GM18508 (cell line): ENCODE data around the gene UFM1.
"Not testable (repeated sequence)": the region's sequence is repeated elsewhere in the genome, so short reads cannot be mapped to it uniquely, and the experiment has no call there.

ENCODE experiments used
- ATAC-seq: cut with Tn5 transposase; IDR thresholded peaks from one replicate; pipeline ENCODE4 v1.9.1; 2021; ENCODE audit warnings: moderate number of reproducible peaks; ENCODE audit not compliant: insufficient read depth, unreplicated experiment

The UFM1 gene

GRCh38 chr13:38363746-38364145 lies 14.1 kb downstream of the UFM1 start:
- not testable (repeated sequence) for ATAC-seq

DNA sequence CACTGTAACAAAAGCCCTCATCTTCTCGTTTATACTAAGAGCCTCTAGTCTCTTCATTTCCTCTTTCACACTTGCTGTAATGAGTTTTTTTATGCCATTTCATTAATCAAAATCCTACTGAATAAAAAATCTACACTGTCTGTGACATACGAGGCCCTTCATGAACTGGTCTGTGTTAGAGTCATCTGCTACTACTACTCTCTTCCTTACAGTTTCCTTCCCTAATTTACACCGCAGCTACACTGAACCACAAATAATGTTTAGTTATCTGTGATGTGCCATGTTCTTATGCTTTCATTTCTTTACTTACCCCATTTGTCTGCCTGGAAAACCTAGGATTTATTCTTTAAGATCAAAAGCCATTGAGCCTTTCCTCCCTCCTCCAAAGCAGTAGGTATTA lies 16.0 kb downstream of the UFM1 start:
- ATAC-seq, result no peak

DNA sequence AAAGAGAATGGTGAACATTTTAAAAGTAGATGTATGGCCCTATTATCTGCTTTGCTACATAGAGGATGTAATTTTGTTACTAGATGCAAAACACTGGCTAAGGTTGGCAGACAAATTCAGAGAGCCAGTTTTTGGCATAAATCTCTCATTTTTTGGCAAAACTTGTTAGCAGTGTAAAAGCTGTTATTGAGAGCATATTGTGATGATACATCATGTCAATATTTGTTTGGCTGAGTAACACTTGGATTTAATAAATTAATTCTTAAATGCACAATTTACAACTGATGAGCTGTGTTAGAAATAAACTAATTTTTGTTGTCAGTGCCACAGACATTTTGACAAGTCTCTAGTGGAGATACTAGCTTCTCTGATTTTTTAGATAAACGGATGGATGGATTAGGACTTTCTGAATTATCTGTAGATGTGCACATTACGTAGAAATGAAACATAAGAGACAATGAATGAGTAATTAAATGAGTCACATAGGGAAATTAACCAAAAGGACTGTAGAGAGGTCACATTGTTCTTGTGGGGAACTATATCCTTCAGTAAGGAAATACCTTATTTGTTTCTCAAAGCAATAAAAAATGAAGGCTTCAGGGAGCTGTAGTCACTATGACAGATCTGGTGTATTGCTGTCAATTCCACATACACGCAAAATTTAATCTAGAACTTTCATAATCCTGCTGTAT lies 17.4 kb downstream of the UFM1 start:
- ATAC-seq, result no peak

GRCh38 chr13:38369058-38369457 lies 19.4 kb downstream of the UFM1 start:
- ATAC-seq, result no peak

GRCh38 chr13:38370096-38370495 lies 20.4 kb downstream of the UFM1 start:
- ATAC-seq, result not testable (repeated sequence)

GRCh38 chr13:38372820-38373383 lies 23.3 kb downstream of the UFM1 start:
- ATAC-seq, result no peak

DNA sequence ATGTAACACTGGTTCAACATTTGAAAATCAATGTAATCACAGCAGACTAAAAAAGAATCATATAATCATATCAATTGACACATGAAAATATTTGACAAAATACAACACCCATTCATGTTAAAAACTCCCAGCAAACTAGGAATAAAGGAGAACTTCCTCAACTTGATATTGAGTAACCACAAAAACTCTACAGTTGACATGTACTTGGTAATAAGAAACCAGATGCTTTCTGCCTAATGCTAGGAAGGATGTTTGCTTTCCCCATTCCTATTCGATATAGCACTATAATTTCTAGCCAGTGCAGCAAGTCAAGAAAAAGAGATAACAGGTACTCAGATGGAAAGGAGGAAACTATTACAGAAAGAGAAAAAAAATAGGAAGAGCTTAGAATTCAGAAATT lies 26.9 kb downstream of the UFM1 start:
- no peak for ATAC-seq

GRCh38 chr13:38381890-38382289 lies 32.2 kb downstream of the UFM1 start:
- ATAC-seq, result no peak

- no peak for ATAC-seq
These were observed 33.3 kb downstream of the UFM1 start for GRCh38 chr13:38382946-38383345.

DNA sequence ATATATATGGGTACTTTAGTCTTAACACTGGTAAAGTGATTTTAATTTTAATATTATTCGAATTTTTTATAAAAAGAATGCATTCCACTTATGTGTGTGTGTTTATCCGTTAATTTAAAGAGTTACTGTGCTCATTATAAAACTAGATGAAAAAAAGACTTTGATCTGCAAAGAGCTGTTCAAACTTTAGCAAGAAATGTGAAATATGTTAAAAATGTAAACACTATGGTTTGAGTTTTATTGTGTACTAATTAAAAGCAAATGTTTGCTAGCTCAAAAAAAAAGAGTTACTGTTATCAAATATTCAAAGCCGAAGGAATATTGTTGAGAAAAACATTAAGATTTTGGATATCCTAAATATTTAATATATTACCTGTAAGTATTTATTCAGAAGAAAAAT lies 34.5 kb downstream of the UFM1 start:
- no peak for ATAC-seq

GRCh38 chr13:38385153-38385891 lies 35.7 kb downstream of the UFM1 start:
- ATAC-seq, result no peak

GRCh38 chr13:38386421-38386820 lies 36.8 kb downstream of the UFM1 start:
- no peak for ATAC-seq

DNA sequence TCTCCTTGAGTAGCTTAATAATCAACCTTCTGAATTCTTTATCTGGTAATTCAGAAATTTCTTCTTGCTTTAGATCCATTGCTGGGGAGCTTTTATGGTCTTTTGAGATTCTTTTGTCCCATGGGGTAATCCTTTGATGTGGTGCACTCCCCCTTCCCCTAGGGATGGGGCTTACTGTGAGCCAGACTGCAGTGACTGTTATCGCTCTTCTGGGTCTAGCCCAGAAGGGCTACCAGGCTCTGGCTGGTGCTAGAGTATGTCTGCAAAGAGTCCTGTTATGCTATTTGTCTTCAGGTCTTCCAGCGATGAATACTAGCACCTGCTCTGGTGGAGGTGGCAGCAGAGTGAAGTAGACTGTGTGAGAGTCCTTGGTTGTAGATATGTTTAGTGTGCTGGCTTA lies 41.7 kb downstream of the UFM1 start:
- no peak for ATAC-seq

GRCh38 chr13:38394777-38395496 lies 45.3 kb downstream of the UFM1 start:
- ATAC-seq, result no peak

DNA sequence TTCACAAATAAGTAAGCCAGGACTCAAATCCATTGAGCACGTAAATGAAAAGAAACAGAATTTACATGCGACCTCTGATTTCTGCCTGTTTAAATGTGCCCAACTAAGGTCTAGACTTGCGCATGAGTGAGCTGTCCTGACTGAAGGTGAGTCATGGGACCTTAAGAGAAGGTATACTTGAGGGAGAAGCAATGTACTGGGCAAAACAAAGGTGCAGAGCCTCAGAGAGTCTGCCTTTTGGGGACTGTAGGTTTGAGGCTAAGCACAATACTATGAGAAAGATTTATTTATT lies 45.8 kb downstream of the UFM1 start:
- ATAC-seq, result no peak

- ATAC-seq, result no peak
These were observed 49.3 kb downstream of the UFM1 start for GRCh38 chr13:38398711-38399493.

- no peak for ATAC-seq
These were observed 49.9 kb downstream of the UFM1 start for GRCh38 chr13:38399535-38399934.

DNA sequence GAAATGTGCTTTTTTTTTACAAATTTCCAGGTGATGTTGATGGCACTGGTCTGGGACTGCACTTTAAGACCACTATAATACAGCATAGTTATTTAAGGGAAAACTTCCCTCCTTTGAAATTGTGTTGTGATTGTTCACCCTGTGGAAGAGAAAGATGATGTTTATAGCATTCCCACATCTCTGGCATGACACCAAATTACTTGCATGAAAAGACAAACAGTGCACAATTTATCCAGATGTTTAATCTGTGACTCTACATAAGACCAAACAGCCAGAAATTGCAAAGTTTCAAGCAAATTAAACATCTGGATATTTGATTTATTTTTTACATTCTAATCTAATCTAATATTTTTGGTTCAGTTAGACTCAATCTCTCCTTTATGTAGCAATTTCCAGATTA lies 51.6 kb downstream of the UFM1 start:
- no peak for ATAC-seq

DNA sequence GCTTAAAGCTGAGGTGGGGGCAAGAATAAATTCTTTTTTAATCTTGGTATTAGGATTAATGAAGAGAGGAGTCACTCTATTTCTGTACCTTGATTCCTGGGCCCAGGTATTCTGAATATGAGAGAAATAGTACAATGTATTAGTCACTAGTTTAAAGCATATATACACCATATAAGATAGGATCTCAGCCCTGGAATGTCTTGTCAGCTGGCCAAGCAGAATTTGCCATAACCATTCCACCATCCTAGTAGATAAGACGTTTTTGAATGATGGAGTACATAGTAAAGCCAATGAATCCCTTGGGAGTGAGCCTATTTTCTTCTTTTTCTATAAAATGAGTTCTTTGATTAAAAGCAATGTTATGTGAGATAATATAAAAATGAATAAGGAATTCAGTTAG lies 55.6 kb downstream of the UFM1 start:
- ATAC-seq, result no peak

DNA sequence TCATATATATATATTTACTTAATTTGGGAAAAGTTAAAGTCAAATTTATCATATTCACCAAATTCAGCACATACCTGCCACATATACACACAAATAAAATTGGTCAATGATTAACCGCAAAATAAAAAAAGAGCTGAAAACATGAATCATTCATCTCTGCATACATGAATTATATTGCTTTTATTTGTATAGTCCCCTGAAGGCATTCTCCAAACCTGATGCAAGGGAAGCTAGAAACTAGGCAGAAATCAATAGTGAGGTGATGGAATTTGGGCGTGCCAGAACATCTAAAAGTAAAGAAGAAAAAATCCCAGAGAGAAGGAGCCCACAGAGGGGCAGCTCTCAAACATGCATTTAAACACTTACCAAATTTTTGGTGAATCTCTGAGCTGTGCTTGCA lies 60.1 kb downstream of the UFM1 start:
- no peak for ATAC-seq

GRCh38 chr13:38412266-38412665 lies 62.6 kb downstream of the UFM1 start:
- no peak for ATAC-seq
